ENCODE results near the gene LRMDA. TPM values are rescaled to one million over a fixed set of nuclear protein-coding genes. Genes with fewer than 3 reads are reported as not detected.

LRMDA gene
- total and polyA plus RNA-seq, 12 donors = 30.7 to 132 (median 78.1) TPM

- 79 to 96% (median 90%) methylated on average over 7 of the region's 7 CpGs for WGBS, 4 donors
These were observed 699.5 kb downstream of the LRMDA start for GRCh38 chr10:76130892-76131291.

DNA sequence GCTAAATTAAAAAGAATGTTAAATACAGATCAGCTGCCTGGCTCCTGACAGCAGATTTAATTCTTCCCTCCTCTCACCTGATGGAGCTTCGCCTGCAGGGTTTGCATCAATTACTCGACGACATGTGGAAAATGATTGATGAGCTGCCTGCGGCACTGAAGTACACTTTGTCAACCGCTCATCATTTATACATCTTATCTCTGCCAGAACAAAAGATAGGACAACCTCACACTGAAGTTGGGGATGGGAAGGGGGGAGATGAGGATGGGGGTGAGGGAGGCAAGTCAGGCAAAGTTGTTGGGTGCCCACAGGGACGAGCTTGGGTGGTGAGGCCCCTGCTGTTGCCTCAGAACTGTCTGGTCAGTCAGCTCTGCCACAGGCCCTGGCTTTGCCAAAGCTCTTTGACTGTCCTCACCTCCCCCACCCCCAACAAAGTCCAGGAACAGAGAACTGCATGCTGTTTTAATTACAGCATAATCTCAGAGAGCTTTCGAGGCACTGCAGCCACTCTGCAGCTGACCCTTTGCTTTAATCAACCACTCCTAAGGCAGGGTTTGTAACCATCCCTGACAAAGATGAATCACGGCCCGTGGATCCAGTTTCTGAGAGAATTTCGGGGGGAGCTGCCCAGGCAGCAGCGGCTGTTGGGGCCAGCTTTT is 702.3 kb downstream of the LRMDA start:
- no peaks in the 10 kb centered on the region for H3K27me3 ChIP-seq
- H3K9me3 ChIP-seq (replicated peaks in 1 of 3) = no peaks in the 10 kb centered on the region
- intact Hi-C loops (cut with DNase I) = no loop called here
- H3K27ac ChIP-seq = no peak overlapping the region
- no peak overlapping the region for H3K4me3 ChIP-seq
- TF ChIP-seq, protein P1, sequence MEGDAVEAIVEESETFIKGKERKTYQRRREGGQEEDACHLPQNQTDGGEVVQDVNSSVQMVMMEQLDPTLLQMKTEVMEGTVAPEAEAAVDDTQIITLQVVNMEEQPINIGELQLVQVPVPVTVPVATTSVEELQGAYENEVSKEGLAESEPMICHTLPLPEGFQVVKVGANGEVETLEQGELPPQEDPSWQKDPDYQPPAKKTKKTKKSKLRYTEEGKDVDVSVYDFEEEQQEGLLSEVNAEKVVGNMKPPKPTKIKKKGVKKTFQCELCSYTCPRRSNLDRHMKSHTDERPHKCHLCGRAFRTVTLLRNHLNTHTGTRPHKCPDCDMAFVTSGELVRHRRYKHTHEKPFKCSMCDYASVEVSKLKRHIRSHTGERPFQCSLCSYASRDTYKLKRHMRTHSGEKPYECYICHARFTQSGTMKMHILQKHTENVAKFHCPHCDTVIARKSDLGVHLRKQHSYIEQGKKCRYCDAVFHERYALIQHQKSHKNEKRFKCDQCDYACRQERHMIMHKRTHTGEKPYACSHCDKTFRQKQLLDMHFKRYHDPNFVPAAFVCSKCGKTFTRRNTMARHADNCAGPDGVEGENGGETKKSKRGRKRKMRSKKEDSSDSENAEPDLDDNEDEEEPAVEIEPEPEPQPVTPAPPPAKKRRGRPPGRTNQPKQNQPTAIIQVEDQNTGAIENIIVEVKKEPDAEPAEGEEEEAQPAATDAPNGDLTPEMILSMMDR (IDR thresholded peaks at IDR 0.05) = no peak
- no peak for TF ChIP-seq POLR2A (IDR thresholded peaks at IDR 0.05)
- WGBS, 4 donors = 82 to 95% (median 92%) methylated on average over 10 to 11 of the region's 11 CpGs
- no peaks in the 10 kb centered on the region for H3K4me1 ChIP-seq (replicated peaks in 1 of 2)
- H3K36me3 ChIP-seq (replicated peaks in 1 of 2) = no peaks in the 10 kb centered on the region
- DNase-seq = no peak

More at GRCh38 chr10:76130892-76131291, 699.5 kb downstream of the LRMDA start:
- TF ChIP-seq POLR2A (IDR thresholded peaks at IDR 0.05) = no peak
- TF ChIP-seq, protein P1 (IDR thresholded peaks at IDR 0.05) = no peak
- no peak for DNase-seq
- no peak overlapping the region for H3K4me3 ChIP-seq
- no peaks in the 10 kb centered on the region for H3K27me3 ChIP-seq
- H3K4me1 ChIP-seq (replicated peaks in 1 of 2) = no peaks in the 10 kb centered on the region
- H3K9me3 ChIP-seq (replicated peaks in 1 of 3) = no peaks in the 10 kb centered on the region
- intact Hi-C loops (cut with DNase I) = no loop called here
- H3K36me3 ChIP-seq (replicated peaks in 1 of 2) = no peaks in the 10 kb centered on the region
- no peak overlapping the region for H3K27ac ChIP-seq

DNA sequence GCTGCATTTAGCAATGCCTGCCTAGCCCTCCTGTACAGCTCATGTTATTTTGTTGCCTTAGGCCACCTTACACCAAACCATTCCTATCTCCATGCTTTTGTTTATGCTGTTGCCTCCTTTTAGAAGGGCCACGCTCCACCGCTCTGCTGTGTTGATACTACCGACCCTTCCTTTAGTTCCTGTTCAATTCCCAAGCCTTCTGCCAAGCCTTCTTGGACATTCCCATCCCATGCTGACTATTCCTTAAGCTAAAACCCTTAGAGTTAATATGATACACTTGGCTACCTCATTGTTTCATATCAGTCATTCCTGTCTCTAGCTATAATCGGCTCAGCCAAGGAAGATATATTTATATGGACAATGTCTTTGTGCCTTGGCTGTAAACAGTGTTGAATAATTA is 705.5 kb downstream of the LRMDA start:
- no peak for TF ChIP-seq POLR2A (IDR thresholded peaks at IDR 0.05)
- TF ChIP-seq, protein P1 (IDR thresholded peaks at IDR 0.05) = no peak
- intact Hi-C loops (cut with DNase I) = no loop called here
- H3K27ac ChIP-seq = no peak overlapping the region

DNA sequence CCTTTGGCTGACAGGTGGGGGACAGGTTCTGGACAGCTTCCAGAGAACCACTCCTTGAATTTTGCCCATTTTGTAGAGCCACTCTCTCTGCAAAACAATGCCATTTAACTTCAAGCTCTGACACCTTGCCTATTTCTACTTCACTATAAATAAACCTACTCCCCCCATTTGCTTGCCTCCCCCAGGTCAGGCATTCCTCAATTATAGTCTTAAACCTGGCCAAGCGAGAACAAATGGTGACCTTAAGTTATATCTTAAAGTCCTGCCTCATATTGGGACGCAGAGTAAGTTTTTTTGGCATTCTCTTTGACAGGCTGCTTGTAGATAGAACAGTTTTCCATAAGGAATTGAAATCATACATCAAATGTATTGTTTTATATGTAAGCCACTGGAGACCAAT is 706.9 kb downstream of the LRMDA start:
- H3K36me3 ChIP-seq (replicated peaks in 1 of 2) = no peaks in the 10 kb centered on the region
- no peak for DNase-seq
- no peaks in the 10 kb centered on the region for H3K9me3 ChIP-seq (replicated peaks in 1 of 3)
- H3K4me1 ChIP-seq (replicated peaks in 1 of 2) = no peaks in the 10 kb centered on the region
- H3K4me3 ChIP-seq = no peak overlapping the region
- TF ChIP-seq POLR2A (IDR thresholded peaks at IDR 0.05) = no peak
- TF ChIP-seq, protein P1 (IDR thresholded peaks at IDR 0.05) = no peak
- H3K27me3 ChIP-seq = no peaks in the 10 kb centered on the region
- intact Hi-C loops (cut with DNase I) = no loop called here
- WGBS, 4 donors = 94 to 99% (median 97%) methylated on average over 2 of the region's 2 CpGs
- H3K27ac ChIP-seq = no peak overlapping the region

More for the DNA sequence above, 705.5 kb downstream of the LRMDA start:
- no peaks in the 10 kb centered on the region for H3K27me3 ChIP-seq
- H3K9me3 ChIP-seq (replicated peaks in 1 of 3) = no peaks in the 10 kb centered on the region
- no peak for DNase-seq
- H3K36me3 ChIP-seq (replicated peaks in 1 of 2) = no peaks in the 10 kb centered on the region
- H3K4me3 ChIP-seq = no peak overlapping the region
- no peaks in the 10 kb centered on the region for H3K4me1 ChIP-seq (replicated peaks in 1 of 2)
- WGBS, 4 donors = 90 to 97% (median 93%) methylated on average over 4 of the region's 4 CpGs

Data from adrenal gland (tissue), 12 donors.